NCI-H526 (cell line): ENCODE measurements around the gene MASP2.
"Not testable (repeated sequence)": the region's sequence is repeated elsewhere in the genome, so short reads cannot be mapped to it uniquely, and the experiment has no call there.

Source experiments
- DNase-seq, 2 experiments: peaks; one replicate each; lab custom pipeline; 2025; lab: John Stamatoyannopoulos, UW

The MASP2 gene

GRCh38 chr1:11058595-11059154, 11.6 kb upstream of the MASP2 start:
- DNase-seq = peak in 1 of 2 experiments; percentile 36

- no peak for DNase-seq
Measured at GRCh38 chr1:11058026-11058425, 11.0 kb upstream of the MASP2 start.

GRCh38 chr1:11057477-11057876, 10.4 kb upstream of the MASP2 start:
- no peak for DNase-seq

- no peak for DNase-seq
Measured at GRCh38 chr1:11056504-11056903, 9.5 kb upstream of the MASP2 start.

- DNase-seq = no peak
Measured at GRCh38 chr1:11055676-11056075, 8.6 kb upstream of the MASP2 start.

- no peak for DNase-seq
Measured at GRCh38 chr1:11054666-11055065, 7.6 kb upstream of the MASP2 start.

GRCh38 chr1:11054181-11054580, 7.1 kb upstream of the MASP2 start:
- no peak for DNase-seq

GRCh38 chr1:11053758-11054137, 6.7 kb upstream of the MASP2 start:
- no peak for DNase-seq

GRCh38 chr1:11052839-11053757, 6.1 kb upstream of the MASP2 start:
- DNase-seq = peak in 1 of 2 experiments; percentile 46

- peak in 1 of 2 experiments; percentile 26 for DNase-seq
Measured at GRCh38 chr1:11051781-11052511, 4.9 kb upstream of the MASP2 start.

- DNase-seq = not testable (repeated sequence)
Measured at GRCh38 chr1:11051121-11051520, 4.1 kb upstream of the MASP2 start.

- DNase-seq = no peak
Measured at GRCh38 chr1:11046270-11046566, 821 bp downstream of the MASP2 start.

- peak in 1 of 2 experiments; percentile 22 for DNase-seq
Measured at GRCh38 chr1:11045428-11046269, 1.4 kb downstream of the MASP2 start.

GRCh38 chr1:11044849-11045427, 2.1 kb downstream of the MASP2 start:
- no peak for DNase-seq

GRCh38 chr1:11044086-11044848, 2.8 kb downstream of the MASP2 start:
- DNase-seq = no peak

- no peak for DNase-seq
Measured at GRCh38 chr1:11042995-11043874, 3.8 kb downstream of the MASP2 start.

GRCh38 chr1:11042065-11042464, 5.0 kb downstream of the MASP2 start:
- no peak for DNase-seq

- no peak for DNase-seq
Measured at GRCh38 chr1:11041048-11041447, 6.0 kb downstream of the MASP2 start.

GRCh38 chr1:11040105-11040429, 7.0 kb downstream of the MASP2 start:
- DNase-seq = not testable (repeated sequence)
